ENCODE data around the gene ATP11B.

ATP11B gene

DNA sequence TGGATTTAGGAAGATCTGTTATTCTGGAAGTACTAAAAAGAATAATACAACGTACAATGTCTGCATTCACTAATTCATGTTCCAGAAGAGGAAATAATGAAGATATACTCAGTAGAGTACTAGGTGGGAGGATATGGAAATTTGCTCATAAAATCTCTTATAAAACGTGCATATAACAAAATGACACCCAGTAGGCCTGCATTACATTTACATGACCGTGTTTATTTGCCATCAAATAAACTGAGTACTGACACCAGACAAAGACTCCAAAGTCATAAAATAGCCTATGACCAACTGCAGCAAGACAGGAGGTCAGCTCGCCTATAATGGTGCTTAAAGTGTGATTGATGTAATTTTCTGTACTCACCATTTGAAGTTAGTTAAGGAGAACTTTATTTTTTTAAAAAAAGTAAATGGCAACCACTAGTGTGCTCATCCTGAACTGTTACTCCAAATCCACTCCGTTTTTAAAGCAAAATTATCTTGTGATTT is 126.6 kb downstream of the ATP11B start:
- Histone ChIP-seq H3K4me3 (ENCODE audit: low read length in 2 of 2) (no peak overlapping the region), H3K9me3 (ENCODE audit: control insufficient read depth in 2 of 2, low read length in 2 of 2) (no peaks in the 10 kb centered on the region), H3K4me1 (ENCODE audit: control insufficient read depth in 2 of 2, insufficient read depth in 2 of 2, low read length in 2 of 2) (no peaks in the 10 kb centered on the region), H3K9ac (ENCODE audit: low read depth in 1 of 2, low read length in 2 of 2) (no peak overlapping the region), H3K27me3 (ENCODE audit: control insufficient read depth in 2 of 2, insufficient read depth in 2 of 2, low read length in 2 of 2) (no peaks in the 10 kb centered on the region), H3K36me3 (ENCODE audit: control insufficient read depth in 2 of 2, insufficient read depth in 2 of 2, low read length in 2 of 2) (peaks cover 7 to 8% of the 10 kb centered on the region in 2 donors), H3K27ac (ENCODE audit: low read depth in 2 of 2, low read length in 2 of 2) (no peak overlapping the region)

DNA sequence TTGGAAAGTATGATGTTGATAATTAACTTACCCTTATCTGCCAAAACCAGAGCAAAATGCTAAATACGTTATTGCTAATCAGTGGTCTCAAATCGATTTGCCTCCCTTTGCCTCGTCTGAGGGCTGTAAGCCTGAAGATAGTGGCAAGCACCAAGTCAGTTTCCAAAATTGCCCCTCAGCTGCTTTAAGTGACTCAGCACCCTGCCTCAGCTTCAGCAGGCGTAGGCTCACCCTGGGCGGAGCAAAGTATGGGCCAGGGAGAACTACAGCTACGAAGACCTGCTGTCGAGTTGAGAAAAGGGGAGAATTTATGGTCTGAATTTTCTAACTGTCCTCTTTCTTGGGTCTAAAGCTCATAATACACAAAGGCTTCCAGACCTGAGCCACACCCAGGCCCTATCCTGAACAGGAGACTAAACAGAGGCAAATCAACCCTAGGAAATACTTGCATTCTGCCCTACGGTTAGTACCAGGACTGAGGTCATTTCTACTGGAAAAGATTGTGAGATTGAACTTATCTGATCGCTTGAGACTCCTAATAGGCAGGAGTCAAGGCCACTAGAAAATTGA is 127.3 kb downstream of the ATP11B start:
- Histone ChIP-seq H3K9me3 (ENCODE audit: control insufficient read depth in 2 of 2, low read length in 2 of 2) (no peaks in the 10 kb centered on the region), H3K4me3 (ENCODE audit: low read length in 2 of 2) (no peak overlapping the region), H3K36me3 (ENCODE audit: control insufficient read depth in 2 of 2, insufficient read depth in 2 of 2, low read length in 2 of 2) (peaks cover 7 to 8% of the 10 kb centered on the region in 2 donors), H3K27ac (ENCODE audit: low read depth in 2 of 2, low read length in 2 of 2) (no peak overlapping the region), H3K4me1 (ENCODE audit: control insufficient read depth in 2 of 2, insufficient read depth in 2 of 2, low read length in 2 of 2) (no peaks in the 10 kb centered on the region), H3K9ac (ENCODE audit: low read depth in 1 of 2, low read length in 2 of 2) (no peak overlapping the region), H3K27me3 (ENCODE audit: control insufficient read depth in 2 of 2, insufficient read depth in 2 of 2, low read length in 2 of 2) (no peaks in the 10 kb centered on the region)

DNA sequence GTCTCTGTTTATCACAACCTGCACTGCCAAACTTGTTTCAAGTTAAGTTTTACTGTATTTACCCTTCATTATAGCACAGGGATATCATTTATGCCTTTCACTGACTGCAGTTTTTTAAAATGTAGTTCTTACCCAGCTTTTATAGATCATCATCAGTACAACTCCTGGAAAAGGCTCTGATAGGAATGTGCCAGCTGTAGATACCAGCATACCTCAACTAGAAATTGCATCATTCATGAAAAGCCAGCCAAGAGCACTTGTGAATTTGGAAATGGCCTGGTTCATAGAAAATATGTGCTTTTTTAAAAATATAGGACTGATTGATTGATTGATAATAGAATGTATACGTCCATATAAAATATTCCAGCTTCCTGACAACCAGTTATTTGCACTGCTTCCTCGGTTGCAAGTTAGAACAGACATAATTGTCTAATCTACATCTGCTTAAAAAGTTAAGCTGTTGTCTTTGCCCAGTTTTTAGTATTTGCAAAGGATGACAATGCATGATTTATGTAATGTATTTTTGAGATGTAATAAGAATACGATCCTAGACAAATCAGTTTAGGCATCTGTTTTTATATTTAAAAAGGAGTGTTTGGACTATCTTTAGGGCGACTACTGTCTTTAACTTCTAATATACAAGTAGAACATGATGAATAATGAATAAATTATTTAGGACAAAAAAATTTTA is 128.5 kb downstream of the ATP11B start:
- H3K9ac ChIP-seq (ENCODE audit: low read depth in 1 of 2, low read length in 2 of 2): no peak overlapping the region
- H3K9me3 ChIP-seq (ENCODE audit: control insufficient read depth in 2 of 2, low read length in 2 of 2): no peaks in the 10 kb centered on the region
- no peak overlapping the region for H3K4me3 ChIP-seq (ENCODE audit: low read length in 2 of 2)
- H3K4me1 ChIP-seq (ENCODE audit: control insufficient read depth in 2 of 2, insufficient read depth in 2 of 2, low read length in 2 of 2): no peaks in the 10 kb centered on the region
- H3K27ac ChIP-seq (ENCODE audit: low read depth in 2 of 2, low read length in 2 of 2): no peak overlapping the region
- H3K36me3 ChIP-seq (ENCODE audit: control insufficient read depth in 2 of 2, insufficient read depth in 2 of 2, low read length in 2 of 2): peaks cover 7 to 8% of the 10 kb centered on the region in 2 donors
- H3K27me3 ChIP-seq (ENCODE audit: control insufficient read depth in 2 of 2, insufficient read depth in 2 of 2, low read length in 2 of 2): no peaks in the 10 kb centered on the region

DNA sequence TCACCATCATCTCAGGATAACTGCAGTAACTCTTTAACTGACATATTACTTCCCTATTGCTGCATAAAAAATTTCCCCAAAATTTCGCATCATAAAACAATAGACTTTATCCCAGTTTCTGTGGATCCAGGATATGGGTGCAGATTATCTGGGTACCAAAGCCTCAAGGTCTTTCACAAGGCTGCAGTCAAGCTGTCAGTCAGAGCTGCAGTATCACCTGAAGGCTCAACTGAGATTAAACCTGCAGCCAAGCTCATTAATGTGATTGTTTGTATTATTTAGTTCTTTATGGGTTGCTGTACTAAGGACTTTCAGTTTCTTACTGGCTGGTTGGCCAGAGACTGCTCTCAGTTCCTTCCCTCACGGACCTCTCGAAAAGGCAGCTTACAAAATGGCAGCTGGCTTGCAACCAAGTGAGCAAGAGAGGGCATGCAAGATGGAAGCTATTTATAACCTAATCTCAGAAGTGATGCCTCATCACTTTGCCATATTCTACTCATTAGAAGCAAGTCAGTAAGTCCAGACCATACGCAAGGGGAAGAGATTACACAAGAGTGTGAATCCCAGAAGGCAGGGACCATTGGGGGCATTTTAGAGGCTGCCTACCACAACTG is 132.1 kb downstream of the ATP11B start:
- Histone ChIP-seq H3K4me1 (ENCODE audit: control insufficient read depth in 2 of 2, insufficient read depth in 2 of 2, low read length in 2 of 2) (no peaks in the 10 kb centered on the region), H3K9ac (ENCODE audit: low read depth in 1 of 2, low read length in 2 of 2) (no peak overlapping the region), H3K9me3 (ENCODE audit: control insufficient read depth in 2 of 2, low read length in 2 of 2) (no peaks in the 10 kb centered on the region), H3K36me3 (ENCODE audit: control insufficient read depth in 2 of 2, insufficient read depth in 2 of 2, low read length in 2 of 2) (no peaks in the 10 kb centered on the region), H3K4me3 (ENCODE audit: low read length in 2 of 2) (no peak overlapping the region), H3K27ac (ENCODE audit: low read depth in 2 of 2, low read length in 2 of 2) (no peak overlapping the region), H3K27me3 (ENCODE audit: control insufficient read depth in 2 of 2, insufficient read depth in 2 of 2, low read length in 2 of 2) (no peaks in the 10 kb centered on the region)

DNA sequence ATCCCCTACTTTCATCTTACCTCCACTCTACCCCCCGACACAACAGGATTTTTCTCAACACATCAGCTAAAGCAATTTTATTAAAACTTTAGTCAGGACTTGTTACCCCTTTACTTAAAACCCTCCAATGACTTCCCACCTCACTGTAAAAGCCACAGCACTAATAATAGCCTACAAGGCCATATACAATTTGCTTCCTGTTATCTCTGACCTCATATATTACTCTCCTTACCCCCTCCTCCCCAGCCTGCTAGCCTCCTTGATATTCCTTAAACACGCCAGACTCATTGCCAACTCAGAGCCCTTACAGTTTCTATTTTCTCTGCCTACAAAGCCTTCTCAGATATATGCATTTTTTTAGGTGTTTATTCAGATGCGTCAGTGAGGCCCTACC is 132.6 kb downstream of the ATP11B start:
- no peaks in the 10 kb centered on the region for H3K36me3 ChIP-seq (ENCODE audit: control insufficient read depth in 2 of 2, insufficient read depth in 2 of 2, low read length in 2 of 2)
- no peaks in the 10 kb centered on the region for H3K9me3 ChIP-seq (ENCODE audit: control insufficient read depth in 2 of 2, low read length in 2 of 2)
- no peak overlapping the region for H3K27ac ChIP-seq (ENCODE audit: low read depth in 2 of 2, low read length in 2 of 2)
- H3K27me3 ChIP-seq (ENCODE audit: control insufficient read depth in 2 of 2, insufficient read depth in 2 of 2, low read length in 2 of 2): no peaks in the 10 kb centered on the region
- H3K4me3 ChIP-seq (ENCODE audit: low read length in 2 of 2): no peak overlapping the region
- H3K9ac ChIP-seq (ENCODE audit: low read depth in 1 of 2, low read length in 2 of 2): no peak overlapping the region
- H3K4me1 ChIP-seq (ENCODE audit: control insufficient read depth in 2 of 2, insufficient read depth in 2 of 2, low read length in 2 of 2): no peaks in the 10 kb centered on the region

DNA sequence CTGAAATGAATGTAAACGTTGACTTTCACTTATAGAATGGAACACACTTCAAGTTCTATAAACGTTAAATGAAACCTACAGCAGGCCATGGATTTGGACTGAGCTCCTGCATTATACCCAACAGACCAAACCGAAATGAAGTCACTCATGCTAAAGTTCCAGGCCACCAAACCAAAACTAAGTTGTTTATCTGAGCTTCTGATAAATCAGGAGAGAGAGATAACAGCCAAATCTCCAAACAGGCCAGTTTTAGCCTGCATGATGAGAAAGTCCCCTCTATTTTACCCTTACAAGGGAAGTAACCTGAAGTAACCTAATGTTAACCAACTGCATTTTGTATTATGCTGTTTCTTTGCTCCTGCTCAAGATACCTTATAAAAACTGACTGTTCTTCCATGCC is 142.5 kb downstream of the ATP11B start:
- Histone ChIP-seq H3K4me1 (ENCODE audit: control insufficient read depth in 2 of 2, insufficient read depth in 2 of 2, low read length in 2 of 2) (no peaks in the 10 kb centered on the region), H3K4me3 (ENCODE audit: low read length in 2 of 2) (no peak overlapping the region), H3K27me3 (ENCODE audit: control insufficient read depth in 2 of 2, insufficient read depth in 2 of 2, low read length in 2 of 2) (no peaks in the 10 kb centered on the region), H3K36me3 (ENCODE audit: control insufficient read depth in 2 of 2, insufficient read depth in 2 of 2, low read length in 2 of 2) (peaks cover 0 to 3% of the 10 kb centered on the region in 2 donors), H3K9me3 (ENCODE audit: control insufficient read depth in 2 of 2, low read length in 2 of 2) (peaks cover 0 to 2% of the 10 kb centered on the region in 2 donors), H3K27ac (ENCODE audit: low read depth in 2 of 2, low read length in 2 of 2) (no peak overlapping the region), H3K9ac (ENCODE audit: low read depth in 1 of 2, low read length in 2 of 2) (no peak overlapping the region)

DNA sequence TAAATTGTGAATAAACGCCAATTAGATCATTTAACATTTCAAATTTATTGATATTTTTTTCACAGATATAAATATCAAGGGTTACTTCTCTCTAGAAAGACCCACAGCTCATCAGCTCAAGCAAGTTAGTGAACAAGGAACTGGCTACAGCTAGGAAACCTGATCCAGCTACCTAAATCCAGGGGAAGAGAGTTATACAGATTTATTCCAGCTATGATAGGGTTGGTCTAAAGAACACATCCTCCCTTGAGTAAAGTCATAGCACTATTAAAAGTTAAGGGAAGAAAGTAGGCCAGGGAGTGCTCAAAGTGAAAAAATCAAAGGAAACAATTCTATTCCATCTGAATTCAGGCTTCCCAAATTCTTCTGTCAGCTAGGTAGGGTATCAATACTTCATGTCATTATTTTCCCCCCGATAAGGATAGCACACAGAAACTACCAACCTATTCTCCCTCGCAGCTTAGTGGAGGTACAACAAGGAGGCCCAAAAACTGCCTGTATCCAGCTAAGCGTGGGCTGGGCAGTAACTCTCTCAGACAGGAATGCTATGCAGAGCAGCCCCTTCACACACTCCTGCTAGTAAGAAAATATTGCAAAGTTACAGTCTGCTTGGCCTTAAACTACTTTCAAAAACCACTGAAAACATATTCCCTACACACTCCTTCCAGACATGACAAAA is 143.1 kb downstream of the ATP11B start:
- Histone ChIP-seq H3K9me3 (ENCODE audit: control insufficient read depth in 2 of 2, low read length in 2 of 2) (peaks cover 0 to 2% of the 10 kb centered on the region in 2 donors), H3K9ac (ENCODE audit: low read depth in 1 of 2, low read length in 2 of 2) (no peak overlapping the region), H3K27me3 (ENCODE audit: control insufficient read depth in 2 of 2, insufficient read depth in 2 of 2, low read length in 2 of 2) (no peaks in the 10 kb centered on the region), H3K36me3 (ENCODE audit: control insufficient read depth in 2 of 2, insufficient read depth in 2 of 2, low read length in 2 of 2) (peaks cover 0 to 3% of the 10 kb centered on the region in 2 donors), H3K4me1 (ENCODE audit: control insufficient read depth in 2 of 2, insufficient read depth in 2 of 2, low read length in 2 of 2) (no peaks in the 10 kb centered on the region), H3K4me3 (ENCODE audit: low read length in 2 of 2) (no peak overlapping the region), H3K27ac (ENCODE audit: low read depth in 2 of 2, low read length in 2 of 2) (no peak overlapping the region)

DNA sequence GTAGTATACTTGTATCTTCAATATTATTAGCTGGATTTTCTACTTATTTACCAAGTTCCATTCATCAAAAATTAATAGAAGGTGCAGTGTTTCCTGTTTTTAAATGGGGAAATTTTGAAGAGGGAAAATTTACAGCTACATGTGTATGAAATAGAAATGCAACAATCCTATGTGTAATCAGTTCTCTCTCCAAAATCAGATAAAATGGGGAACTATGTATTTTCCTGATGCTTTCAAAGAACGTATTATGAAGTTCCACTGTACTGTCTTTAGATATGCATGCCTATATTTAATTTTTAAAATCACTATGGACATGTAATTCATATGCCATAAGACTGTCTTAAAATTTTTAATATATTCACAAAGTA is 143.6 kb downstream of the ATP11B start:
- Histone ChIP-seq H3K4me3 (ENCODE audit: low read length in 2 of 2) (no peak overlapping the region), H3K9ac (ENCODE audit: low read depth in 1 of 2, low read length in 2 of 2) (no peak overlapping the region), H3K4me1 (ENCODE audit: control insufficient read depth in 2 of 2, insufficient read depth in 2 of 2, low read length in 2 of 2) (no peaks in the 10 kb centered on the region), H3K27me3 (ENCODE audit: control insufficient read depth in 2 of 2, insufficient read depth in 2 of 2, low read length in 2 of 2) (no peaks in the 10 kb centered on the region), H3K27ac (ENCODE audit: low read depth in 2 of 2, low read length in 2 of 2) (no peak overlapping the region), H3K9me3 (ENCODE audit: control insufficient read depth in 2 of 2, low read length in 2 of 2) (peaks cover 0 to 2% of the 10 kb centered on the region in 2 donors), H3K36me3 (ENCODE audit: control insufficient read depth in 2 of 2, insufficient read depth in 2 of 2, low read length in 2 of 2) (peaks cover 0 to 3% of the 10 kb centered on the region in 2 donors)

DNA sequence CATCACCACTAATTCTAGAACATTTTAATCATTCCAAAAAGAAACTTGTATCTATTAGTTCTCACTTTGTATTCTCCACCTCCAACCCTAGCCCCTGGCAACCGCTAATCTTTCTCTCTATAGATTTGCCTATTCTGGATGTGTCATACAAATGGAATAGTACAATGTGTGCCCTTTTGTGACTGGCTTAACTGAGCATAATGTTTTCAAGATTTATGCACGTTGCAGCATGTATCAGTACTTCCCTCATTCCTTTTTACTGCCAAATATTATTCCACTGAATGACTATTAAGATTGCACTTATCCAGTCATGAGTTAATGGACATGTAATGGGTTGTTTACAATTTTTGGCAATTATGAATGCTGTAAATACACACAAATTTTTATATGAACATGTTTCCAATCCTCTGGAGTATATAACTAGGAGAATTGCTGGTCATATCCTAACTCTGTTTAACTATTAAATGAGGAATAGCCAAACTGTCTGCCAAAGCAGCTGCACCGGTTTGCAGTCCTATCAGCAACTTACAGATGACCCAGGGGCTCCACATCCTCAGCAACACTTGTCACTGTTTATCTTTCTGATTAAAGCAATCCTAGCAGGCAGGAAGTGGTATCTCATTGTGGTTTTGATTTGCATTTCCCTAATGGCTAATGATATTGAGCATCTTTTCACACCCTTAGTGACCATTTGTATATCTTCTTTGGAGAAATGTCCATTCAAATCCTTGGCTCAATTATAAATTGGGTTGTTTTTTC is 144.2 kb downstream of the ATP11B start:
- H3K27me3 ChIP-seq (ENCODE audit: control insufficient read depth in 2 of 2, insufficient read depth in 2 of 2, low read length in 2 of 2): no peaks in the 10 kb centered on the region
- peaks cover 0 to 3% of the 10 kb centered on the region in 2 donors for H3K36me3 ChIP-seq (ENCODE audit: control insufficient read depth in 2 of 2, insufficient read depth in 2 of 2, low read length in 2 of 2)
- no peak overlapping the region for H3K4me3 ChIP-seq (ENCODE audit: low read length in 2 of 2)
- no peaks in the 10 kb centered on the region for H3K9me3 ChIP-seq (ENCODE audit: control insufficient read depth in 2 of 2, low read length in 2 of 2)
- H3K4me1 ChIP-seq (ENCODE audit: control insufficient read depth in 2 of 2, insufficient read depth in 2 of 2, low read length in 2 of 2): no peaks in the 10 kb centered on the region
- no peak overlapping the region for H3K27ac ChIP-seq (ENCODE audit: low read depth in 2 of 2, low read length in 2 of 2)
- no peak overlapping the region for H3K9ac ChIP-seq (ENCODE audit: low read depth in 1 of 2, low read length in 2 of 2)

Measured in mucosa of rectum (tissue), 2 donors.